ENCODE measurements around the gene PRPF39. TPM values are rescaled to one million over a fixed set of nuclear protein-coding genes. Genes with fewer than 3 reads are reported as not detected.

The PRPF39 gene
- 10 to 100 TPM; 25.1 to 37.7 (median 36.3) TPM for total RNA-seq

- TF ChIP-seq CTCF (IDR thresholded peaks at IDR 0.05; ENCODE audit: low read depth) = no peak
These were observed at the start of gene PRPF39 for GRCh38 chr14:45083976-45084722. PRPF39 (plus strand) TSS chr14:45084116; CDS start chr14:45095240, 11,124 bp downstream.

GRCh38 chr14:45034730-45035129 lies 49.2 kb upstream of the PRPF39 start:
- no peak for TF ChIP-seq CTCF (IDR thresholded peaks at IDR 0.05; ENCODE audit: low read depth)

GRCh38 chr14:45038256-45038655 lies 45.7 kb upstream of the PRPF39 start:
- TF ChIP-seq CTCF (IDR thresholded peaks at IDR 0.05; ENCODE audit: low read depth) = no peak

- no peak for TF ChIP-seq CTCF (IDR thresholded peaks at IDR 0.05; ENCODE audit: low read depth)
These were observed 45.1 kb upstream of the PRPF39 start for GRCh38 chr14:45038865-45039264.

- TF ChIP-seq CTCF (IDR thresholded peaks at IDR 0.05; ENCODE audit: low read depth) = no peak
These were observed 44.5 kb upstream of the PRPF39 start for GRCh38 chr14:45039390-45039789.

GRCh38 chr14:45041641-45042040 lies 42.3 kb upstream of the PRPF39 start:
- no peak for TF ChIP-seq CTCF (IDR thresholded peaks at IDR 0.05; ENCODE audit: low read depth)

- no peak for TF ChIP-seq CTCF (IDR thresholded peaks at IDR 0.05; ENCODE audit: low read depth)
These were observed 39.3 kb upstream of the PRPF39 start for GRCh38 chr14:45044638-45045037.

All from subcutaneous adipose tissue (tissue), 4 donors.